A673 (cell line): ENCODE measurements around the gene OR2V1.

Source experiments
- CTCF ChIP-seq: fragments of 300-800, 200-600 bp; sonication (generic); conservative IDR thresholded peaks from 2 replicates; pipeline ENCODE4 v1.5.1; 2017; ENCODE audit warnings: low read depth, mild to moderate bottlenecking, antibody characterized with exemption, low read length, moderate library complexity, mixed read lengths
- EZH2 ChIP-seq: fragments of 200-600 bp; sonication (generic); IDR thresholded peaks from 2 replicates; pipeline ENCODE4 v1.6.1; 2017; ENCODE audit warnings: borderline replicate concordance, low read depth, mild to moderate bottlenecking, mixed read lengths, antibody characterized with exemption, low read length; ENCODE audit not compliant: poor library complexity, severe bottlenecking

- no peak for TF ChIP-seq EZH2
- TF ChIP-seq CTCF: no peak
These were observed 18.5 kb downstream of the OR2V1 start for GRCh38 chr5:181112476-181112875.
